Activated CD8-positive, alpha-beta memory T cell treated with anti-CD3 and anti-CD28 coated beads, Interleukin-2, amount 50 U/mL, for 24 hours (primary cell): ENCODE data around the gene CMPK1.
"Not testable (repeated sequence)": the region's sequence is repeated elsewhere in the genome, so short reads cannot be mapped to it uniquely, and the experiment has no call there.

Source experiments
- DNase-seq: peaks from one replicate; pipeline ENCODE4 v3.0.0-alpha.2; 2020; ENCODE audit errors: extremely low read depth

The CMPK1 gene

GRCh38 chr1:47333578-47333921 is at the start of gene CMPK1:
Gene CMPK1 (plus strand): TSS chr1:47333790. CDS start chr1:47333946, 156 bp downstream.
- peak; percentile 52 for DNase-seq

GRCh38 chr1:47288116-47288515 is 45.5 kb upstream of the CMPK1 start:
- not testable (repeated sequence) for DNase-seq

GRCh38 chr1:47294863-47295262 is 38.7 kb upstream of the CMPK1 start:
- DNase-seq, result not testable (repeated sequence)

- no peak for DNase-seq
Observed at GRCh38 chr1:47295579-47295978, 38.0 kb upstream of the CMPK1 start.

- no peak for DNase-seq
Observed at GRCh38 chr1:47298025-47298699, 35.4 kb upstream of the CMPK1 start.

GRCh38 chr1:47302472-47302871 is 31.1 kb upstream of the CMPK1 start:
- DNase-seq, result no peak

GRCh38 chr1:47309427-47309826 is 24.2 kb upstream of the CMPK1 start:
- DNase-seq, result no peak

- peak; percentile 96 for DNase-seq
Observed at GRCh38 chr1:47313915-47314664, 19.5 kb upstream of the CMPK1 start, which contains the start of gene STIL. Gene STIL (minus strand): TSS chr1:47314147. CDS start chr1:47310319, 3,828 bp downstream.

- DNase-seq, result no peak
Observed at GRCh38 chr1:47317841-47318240, 15.7 kb upstream of the CMPK1 start.

- DNase-seq, result not testable (repeated sequence)
Observed at GRCh38 chr1:47319968-47320367, 13.6 kb upstream of the CMPK1 start.

- DNase-seq, result no peak
Observed at GRCh38 chr1:47323599-47324031, 10.0 kb upstream of the CMPK1 start.

GRCh38 chr1:47324682-47325081 is 8.9 kb upstream of the CMPK1 start:
- no peak for DNase-seq

GRCh38 chr1:47325528-47325927 is 8.1 kb upstream of the CMPK1 start:
- no peak for DNase-seq

GRCh38 chr1:47326271-47326670 is 7.3 kb upstream of the CMPK1 start:
- DNase-seq, result no peak

GRCh38 chr1:47328992-47329391 is 4.6 kb upstream of the CMPK1 start:
- no peak for DNase-seq

GRCh38 chr1:47330212-47330611 is 3.4 kb upstream of the CMPK1 start:
- DNase-seq, result no peak

GRCh38 chr1:47331875-47332274 is 1.7 kb upstream of the CMPK1 start:
- no peak for DNase-seq

- no peak for DNase-seq
Observed at GRCh38 chr1:47332779-47333577, 612 bp upstream of the CMPK1 start.

- DNase-seq, result peak; percentile 21
Observed at GRCh38 chr1:47333922-47334764, 553 bp downstream of the CMPK1 start.

- no peak for DNase-seq
Observed at GRCh38 chr1:47334765-47335435, 1.3 kb downstream of the CMPK1 start.

GRCh38 chr1:47337350-47337749 is 3.8 kb downstream of the CMPK1 start:
- no peak for DNase-seq
